NCI-H2171 (cell line): ENCODE data around the gene HILPDA.
A peak's percentile ranks its signal among the peaks of the same experiment; 100 is the strongest.

Experiments
- DNase-seq: peaks from one replicate; lab custom pipeline; 2025; lab: John Stamatoyannopoulos, UW

Gene HILPDA, protein sequence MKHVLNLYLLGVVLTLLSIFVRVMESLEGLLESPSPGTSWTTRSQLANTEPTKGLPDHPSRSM

DNA sequence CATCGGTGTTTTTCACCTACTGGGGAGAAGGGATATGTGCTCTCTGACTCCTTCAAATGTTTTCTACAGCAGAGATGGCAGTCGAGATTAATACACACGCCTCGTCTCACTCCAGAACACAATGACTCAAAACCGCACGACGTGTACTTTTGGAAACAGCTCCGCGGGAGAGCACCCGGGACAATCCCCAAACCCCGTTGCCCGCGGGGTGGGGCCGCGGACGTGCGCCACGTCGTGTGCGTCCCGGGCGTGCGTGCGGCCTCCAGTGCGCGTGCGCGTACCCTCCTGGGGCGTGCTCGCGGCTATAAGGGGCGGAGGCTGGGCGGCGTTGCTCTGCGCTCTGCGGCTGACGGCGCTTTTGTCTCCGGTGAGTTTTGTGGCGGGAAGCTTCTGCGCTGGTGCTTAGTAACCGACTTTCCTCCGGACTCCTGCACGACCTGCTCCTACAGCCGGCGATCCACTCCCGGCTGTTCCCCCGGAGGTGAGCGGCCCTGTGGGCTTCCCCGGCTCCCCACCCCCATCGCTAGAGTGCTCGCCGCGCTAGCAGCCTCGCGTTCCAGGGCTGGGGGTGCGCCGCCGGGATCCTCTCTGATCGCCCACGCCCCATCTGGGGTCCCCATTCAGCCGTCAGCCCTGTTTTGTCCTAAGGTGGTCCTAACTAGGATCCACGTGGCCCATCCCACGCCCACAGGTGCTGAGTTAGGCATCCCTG lies at the start of gene HILPDA:
Gene HILPDA (plus strand): TSS at position 336 of the 712 bp plus-strand sequence. CDS start 1,391 bp downstream, outside the sequence.
- peak; percentile 88 for DNase-seq

DNA sequence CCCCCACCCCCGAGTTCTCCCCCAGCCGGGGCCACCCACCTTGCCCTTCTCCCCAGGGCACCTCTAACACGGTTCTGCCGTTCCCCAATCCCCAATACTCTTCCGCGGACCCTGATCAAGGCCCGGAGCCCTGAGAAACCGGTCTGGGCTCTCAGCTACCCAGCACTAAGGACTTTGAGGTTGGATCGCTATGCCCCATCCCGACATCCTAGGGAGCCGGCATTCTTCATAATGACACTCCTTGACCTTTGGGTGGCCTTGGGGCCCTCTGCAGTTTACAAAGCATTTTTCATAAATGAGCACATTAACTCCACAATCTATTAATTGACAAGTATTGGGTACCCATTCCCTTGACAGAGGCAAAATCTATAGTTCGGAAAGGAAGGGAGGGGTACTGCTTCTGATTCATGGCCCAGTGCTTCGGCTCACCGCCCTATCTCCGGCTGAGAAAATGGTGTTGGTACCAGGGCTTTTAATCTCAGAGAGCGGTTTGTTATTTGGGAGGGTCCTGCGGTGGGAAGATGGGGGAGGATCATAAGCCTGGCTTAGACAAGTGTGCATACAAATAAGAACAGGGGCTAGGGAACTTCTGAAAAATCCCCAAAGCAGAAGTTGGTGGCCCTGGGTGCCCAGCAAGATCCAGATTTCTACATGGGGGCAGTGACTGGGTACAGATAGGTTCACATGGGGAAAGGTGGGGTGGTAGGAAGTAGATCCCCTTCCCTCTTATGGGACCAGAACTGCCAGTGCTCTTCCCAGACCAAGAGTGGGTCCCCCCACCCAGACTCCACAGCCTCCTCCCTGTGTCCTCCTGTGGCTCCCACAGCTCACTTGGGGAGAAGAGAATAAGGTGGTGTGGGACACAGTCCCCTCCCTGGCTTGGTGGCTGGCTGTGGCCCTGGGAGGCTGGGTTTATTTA lies 49.1 kb upstream of the HILPDA start:
- DNase-seq = no peak

DNA sequence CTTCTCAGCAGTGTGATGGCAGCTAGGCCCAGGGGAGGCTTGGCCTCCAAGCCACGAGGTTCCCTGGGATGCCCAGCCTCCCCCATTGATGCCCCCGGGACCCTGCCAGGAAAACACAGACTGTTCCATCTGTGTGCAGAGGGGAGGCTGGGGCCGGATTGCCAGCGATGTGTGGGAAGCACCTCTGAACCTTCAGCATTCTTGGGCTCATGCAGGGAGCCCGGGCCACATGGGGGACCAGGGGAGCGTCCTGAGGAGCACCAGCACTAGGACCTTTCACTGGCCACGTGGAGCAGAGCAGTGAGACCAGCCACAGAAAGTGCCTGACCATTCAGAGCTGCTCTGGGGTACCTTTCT lies 48.5 kb upstream of the HILPDA start:
- no peak for DNase-seq

DNA sequence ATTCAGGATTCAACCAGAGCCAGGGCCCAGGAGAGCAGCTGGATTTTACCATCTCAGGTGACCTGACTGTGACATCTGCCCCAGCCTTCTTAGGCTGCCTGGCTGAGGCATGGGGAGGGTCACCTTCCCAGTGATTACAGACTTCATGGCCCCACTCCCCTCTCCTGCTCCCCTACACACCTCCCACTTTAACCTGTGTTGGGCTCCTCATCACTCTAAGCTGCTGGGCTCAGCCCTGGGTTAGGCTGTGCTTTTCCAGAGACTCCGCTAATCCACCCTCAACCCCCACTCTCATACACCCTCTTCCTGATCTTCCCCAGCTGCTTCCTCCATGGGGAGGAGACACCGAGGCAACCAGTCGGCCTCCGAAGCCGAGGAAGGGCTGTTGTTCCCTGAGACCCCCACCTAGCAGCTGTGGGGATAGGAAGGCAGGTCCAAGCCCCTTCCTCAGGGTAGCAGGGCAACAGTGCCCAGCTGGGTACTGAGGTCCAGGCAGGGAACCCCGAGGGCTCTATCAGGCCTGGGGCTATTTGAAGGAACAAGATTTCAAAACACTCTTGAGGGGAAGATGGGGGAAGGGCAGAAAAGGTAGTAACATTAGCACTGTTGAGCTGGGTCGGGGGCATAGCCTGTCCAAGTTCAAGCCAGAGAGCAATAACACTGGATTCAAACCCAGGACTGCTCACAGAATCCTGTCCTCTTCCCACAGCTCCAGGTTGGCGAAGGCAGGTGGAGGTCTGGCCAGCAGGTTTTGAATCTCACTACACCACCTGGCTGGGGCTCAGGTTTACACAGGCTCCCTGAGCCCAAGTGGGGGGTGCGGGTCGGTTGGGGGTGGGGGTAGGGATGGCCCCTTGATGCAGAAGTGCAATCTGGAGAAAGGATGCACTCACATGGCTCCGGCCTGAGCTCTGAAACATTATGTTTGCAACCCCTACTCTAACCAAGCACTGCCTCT lies 47.6 kb upstream of the HILPDA start:
- peak; percentile 55 for DNase-seq

DNA sequence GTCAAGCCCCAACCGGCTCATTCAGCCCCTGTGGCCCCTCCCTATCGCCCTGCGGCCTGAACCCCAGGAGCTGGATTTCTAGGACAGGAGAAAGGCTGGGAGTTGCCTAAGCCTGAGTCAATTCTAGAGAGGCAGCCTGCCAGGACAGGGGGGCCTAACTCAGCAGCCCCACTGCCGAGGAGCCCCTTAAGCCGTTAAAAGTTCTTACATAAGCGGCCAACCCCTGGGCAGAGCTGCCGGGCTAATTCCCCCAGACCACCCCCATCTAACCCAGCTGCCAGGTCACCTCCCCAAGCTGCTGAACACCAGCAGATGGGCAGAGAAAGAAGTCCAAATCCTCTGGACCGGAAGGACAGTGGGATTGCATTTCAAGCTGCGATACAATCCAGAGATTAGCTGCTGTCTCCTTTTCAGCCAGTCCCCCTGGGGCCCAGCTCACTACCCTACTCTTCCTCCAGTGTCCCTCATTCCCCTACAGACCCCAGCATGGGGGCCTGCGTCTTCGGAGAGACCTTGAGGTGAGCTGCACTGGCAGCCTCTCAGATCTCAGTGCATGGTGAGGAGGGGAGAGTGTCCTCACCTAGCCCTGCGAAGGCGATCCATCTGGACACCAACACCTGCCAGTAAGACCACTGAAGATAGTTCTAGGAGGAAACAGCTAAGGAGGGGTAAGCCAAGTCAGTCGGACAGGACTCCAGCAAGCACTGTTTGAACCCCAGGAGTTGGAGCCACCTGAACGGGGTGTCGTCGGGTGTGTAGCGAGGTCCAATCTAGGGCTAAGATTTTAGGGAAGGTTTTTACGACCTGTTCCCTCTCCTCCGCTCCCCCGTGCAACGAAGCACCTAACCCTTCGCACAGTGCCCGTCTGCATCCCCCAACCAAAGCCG lies 46.7 kb upstream of the HILPDA start:
- DNase-seq = no peak

DNA sequence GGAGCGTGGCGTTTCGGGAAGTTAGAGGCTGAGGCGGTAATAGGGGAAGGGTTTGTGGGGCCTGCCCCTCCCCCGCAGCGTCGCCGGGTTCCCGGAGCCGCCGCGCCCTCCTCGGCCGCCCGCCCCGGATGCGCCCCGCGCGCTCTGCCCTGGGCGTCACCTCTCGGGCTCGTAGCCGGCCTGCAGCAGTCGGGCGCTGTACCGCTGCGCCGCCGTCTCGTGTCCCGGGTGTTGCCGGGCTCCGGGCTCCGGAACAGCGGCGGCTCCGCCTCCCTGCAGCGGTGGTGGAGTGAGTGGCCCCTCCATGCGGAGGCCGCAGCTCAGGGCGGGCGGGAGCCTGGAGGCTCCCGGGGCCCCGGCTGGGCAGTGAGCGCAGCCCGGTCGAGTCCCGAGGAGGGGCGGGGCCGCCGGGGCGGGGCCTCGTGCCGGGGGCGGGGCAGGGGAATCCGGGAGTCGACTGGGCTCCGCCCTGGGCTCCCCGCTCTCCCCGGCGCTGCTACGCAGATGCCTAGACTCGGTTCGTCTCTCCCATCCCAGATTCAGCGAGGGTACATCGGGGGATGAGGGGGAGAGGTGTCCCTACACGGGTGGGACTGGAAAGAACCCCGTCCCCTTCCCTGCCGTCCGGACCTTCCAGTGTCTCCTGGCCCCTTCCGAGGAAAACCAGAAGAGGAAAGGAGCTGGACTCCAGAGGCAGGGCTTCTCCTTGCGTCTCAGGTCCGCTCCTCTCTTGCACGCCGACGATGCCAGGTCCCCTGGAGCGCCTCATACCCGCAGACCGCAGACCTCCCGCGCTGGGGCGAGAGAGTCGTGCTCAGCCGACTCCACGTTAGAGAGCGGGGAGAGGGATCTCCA lies 45.9 kb upstream of the HILPDA start, which contains the start of gene IMPDH1:
Gene IMPDH1 (minus strand): TSS at position 387 of the 855 bp plus-strand sequence. CDS start 81 bp downstream, at position 306.
- DNase-seq = peak; percentile 65

DNA sequence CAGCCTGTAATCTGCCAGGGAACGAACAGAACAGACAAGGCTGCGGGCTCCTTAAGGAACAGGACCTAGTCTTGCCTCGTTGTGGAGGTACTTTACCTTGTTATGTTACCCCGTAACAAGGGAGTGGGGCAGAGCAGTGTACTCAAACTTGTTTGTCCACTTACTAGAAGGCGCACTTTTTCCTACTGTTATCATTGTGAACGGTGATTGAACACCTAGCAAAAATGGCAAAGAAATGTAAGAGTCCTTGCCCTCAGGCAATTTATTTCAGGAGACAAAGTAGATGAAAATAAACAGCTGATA lies 45.3 kb upstream of the HILPDA start:
- no peak for DNase-seq

DNA sequence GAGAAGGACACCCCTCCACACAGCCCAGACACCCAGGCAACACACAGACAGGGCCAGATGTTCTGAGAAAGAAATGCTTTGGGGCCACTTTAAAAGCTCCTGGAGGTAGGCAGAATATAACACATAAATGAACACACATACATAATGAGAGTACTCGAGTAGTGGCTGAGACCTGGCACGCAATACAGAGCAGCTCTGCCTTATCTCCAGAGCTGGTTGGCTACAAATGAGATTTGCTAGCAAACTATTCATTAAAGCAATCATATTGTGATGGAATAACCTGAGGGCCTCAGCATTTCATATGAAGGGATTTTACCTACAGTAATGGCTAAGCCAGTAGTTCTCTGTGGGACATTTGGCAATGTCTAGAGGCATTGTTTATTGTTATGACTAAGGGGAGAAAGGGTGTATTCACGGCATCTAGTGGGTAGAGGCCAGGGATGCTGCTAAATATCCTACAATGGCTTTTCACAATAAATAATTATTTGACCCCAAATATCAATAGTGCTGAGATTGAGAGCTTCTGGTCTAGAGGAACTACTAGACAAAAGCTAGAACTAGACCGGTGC lies 40.4 kb upstream of the HILPDA start:
- no peak for DNase-seq

DNA sequence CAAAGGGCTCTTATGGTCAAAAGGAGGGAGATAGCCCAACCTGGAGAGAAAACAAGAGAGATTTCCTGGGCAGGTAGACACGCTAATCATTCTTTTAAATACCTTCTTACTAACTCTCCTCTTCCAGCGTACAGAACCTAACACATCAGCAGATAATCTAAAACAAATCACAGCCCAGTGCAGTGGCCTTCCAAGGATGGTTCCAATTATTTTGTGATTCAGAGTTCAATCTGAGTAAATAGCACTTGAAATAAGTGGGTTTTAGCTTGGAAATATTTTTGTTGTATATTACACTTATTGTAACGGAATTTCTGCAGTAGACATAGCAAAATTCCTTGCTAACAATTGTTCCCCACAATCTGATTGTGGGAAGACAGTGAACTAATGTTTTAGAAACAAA lies 38.6 kb upstream of the HILPDA start:
- no peak for DNase-seq

DNA sequence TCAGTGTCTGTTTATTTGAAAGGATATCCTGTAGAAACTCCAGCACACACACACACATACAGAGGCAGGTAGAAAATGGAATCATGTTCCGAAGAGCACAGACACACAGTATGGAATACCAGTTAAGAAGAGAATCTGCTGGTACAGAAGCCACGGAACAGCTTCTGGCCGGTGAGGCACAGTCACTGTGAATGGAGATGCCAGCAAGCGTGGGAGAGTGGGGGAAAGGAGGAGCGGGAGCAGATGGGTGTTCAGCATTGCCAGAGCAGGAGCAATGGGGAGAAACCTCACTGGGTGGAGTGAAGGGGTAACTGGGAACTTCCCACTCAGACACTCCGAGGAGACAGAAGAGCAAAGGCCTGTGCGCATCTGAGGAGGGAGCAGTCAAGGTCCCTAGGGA lies 36.4 kb upstream of the HILPDA start:
- DNase-seq = no peak

DNA sequence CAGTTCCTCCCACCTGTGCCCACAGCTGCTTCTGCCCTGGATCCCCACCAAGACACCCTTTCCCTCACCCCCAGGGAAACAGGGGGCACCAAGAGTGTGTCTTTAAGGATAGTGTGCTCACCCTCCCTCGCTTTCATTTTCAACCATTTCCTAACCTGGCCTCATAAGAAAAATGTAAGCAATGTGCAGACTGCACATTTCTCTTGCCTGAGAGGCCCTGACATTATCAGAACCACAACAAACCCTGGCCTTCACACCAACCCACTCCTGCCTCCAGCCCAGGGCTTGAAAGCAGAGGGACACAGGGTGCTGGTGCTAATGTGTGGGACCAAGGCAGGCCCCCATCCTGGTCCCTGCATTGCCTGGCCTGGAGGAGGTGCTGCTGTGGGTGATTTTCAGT lies 34.9 kb upstream of the HILPDA start:
- DNase-seq = no peak

DNA sequence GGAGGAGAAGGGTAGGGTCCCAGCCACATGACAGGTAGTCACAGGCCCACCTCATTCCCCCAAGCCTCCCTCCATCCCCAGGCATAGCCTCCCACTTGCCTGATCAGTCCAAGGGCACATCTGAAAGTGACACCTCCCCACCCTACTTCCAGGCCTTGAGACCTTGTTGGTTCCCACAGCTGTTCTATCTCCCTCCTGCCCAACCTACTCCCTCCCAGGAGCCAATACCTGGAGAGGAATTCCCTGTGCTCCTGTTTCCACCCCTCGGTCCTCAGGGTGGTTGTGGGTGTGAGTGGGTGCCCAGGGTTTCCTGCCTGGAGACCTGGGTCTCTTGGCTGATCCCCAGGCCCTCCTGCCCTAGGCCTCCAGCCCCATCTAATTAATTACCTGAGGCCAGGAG lies 34.3 kb upstream of the HILPDA start:
- DNase-seq = no peak

DNA sequence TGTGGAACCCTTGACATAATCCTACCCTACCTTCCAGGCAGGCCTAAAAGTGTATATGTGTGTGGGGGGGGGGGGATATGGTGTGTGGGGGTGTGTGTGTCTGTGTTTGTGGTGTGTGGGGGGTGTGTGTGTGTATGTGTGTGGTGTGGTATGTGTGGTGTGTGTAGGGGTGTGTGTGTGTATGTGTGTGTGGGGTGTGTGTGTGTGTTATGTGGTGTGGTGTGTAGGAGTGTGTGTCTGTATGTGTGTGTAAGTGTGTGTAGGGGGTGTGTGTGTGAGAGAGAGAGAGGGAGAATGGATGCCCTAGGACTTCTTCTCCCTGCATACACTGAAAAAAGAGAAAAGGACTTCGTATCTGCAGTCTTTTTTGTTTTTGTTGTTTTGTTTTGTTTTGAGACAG lies 33.6 kb upstream of the HILPDA start:
- DNase-seq = no peak

DNA sequence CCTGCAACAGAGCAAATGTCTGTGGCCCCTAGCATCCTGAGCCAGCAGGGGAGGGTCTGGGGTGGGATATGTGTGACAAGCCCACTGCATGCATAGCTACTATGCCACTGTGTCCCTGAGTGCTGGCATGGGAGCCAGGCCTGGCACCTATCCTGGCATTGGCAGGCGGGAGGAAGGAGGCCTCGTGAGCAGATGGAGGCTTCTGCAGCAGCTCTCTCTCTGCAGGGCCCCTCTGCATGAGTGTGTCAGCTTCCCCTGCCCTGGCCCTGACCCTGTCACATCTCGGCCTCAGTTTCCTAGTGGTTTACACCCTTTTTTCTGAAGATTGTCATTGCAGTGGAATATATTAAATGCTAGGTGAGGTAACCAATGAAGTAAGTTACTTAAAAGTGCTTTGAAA lies 32.8 kb upstream of the HILPDA start:
- no peak for DNase-seq

DNA sequence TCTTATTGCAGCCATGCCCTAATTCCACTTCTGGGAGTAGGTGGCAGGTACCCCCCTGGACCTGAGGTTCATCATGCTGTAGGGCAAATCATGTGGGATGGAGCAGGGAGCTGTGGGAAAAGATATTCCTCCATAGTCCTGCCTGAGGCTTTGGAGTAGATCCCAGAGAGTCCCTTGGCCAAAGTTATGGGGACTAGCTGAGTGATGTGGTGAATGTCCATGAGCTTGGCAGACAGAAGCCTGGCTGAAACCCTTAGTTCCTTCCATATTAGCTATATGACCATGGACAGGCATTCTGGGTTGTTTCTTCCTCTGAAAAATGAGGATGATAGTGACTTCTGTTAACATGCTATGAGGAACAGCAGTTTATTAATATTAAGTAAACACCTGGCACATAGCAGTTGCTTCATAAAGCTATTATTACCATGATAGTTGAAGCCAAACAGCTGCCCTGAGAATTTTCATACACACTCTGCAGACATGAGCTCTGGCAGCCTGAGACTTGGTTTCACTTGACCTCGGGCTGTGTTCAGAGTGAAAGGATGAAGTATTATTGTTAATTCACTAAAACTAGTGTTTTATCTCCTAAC lies 30.9 kb upstream of the HILPDA start:
- no peak for DNase-seq

DNA sequence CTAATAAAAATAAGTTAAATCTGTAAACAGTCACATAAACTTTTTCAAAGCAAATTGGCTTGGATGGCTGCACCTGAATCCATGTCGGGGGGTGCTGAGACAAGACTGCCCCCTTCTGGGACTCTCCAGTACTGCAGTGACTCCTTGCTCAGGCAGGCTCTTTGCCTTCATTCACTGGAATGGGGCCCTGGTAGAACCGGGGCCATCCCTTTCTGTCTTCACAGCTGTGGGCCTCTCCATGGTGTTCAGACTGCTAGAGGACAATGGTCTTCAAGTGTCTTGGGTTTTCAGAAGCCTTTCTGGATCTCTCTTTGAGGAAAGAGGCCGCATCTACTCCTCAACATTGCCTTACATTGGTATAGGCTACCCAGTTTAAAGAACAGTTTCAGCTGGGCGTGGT lies 29.8 kb upstream of the HILPDA start:
- no peak for DNase-seq

DNA sequence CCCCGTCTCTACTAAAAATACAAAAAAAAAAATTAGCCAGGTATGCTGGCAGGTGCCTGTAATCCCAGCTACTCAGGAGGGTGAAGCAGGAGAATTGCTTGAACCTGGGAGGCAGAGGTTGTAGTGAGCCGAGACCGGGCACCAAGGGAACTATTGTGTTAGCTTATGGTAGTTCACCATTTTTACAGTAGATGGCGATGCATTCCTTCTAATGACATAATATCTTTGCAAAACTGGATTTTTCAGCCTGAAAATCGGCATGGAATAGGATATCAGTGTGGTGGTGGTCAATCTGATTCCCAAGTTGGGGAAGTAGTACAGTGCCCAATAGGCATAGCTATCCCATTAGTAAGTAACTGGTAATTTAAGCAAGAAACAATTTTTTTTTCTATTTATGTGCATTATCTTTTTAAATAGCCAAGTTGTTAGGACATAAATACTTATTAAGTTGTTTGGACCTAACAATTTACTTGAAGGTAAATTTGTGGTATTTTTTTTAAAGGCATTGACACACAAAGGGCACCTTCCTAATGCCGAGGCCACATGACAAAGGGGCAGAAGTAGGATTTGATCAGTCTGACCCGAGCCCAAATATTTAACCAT lies 28.3 kb upstream of the HILPDA start:
- peak; percentile 43 for DNase-seq

DNA sequence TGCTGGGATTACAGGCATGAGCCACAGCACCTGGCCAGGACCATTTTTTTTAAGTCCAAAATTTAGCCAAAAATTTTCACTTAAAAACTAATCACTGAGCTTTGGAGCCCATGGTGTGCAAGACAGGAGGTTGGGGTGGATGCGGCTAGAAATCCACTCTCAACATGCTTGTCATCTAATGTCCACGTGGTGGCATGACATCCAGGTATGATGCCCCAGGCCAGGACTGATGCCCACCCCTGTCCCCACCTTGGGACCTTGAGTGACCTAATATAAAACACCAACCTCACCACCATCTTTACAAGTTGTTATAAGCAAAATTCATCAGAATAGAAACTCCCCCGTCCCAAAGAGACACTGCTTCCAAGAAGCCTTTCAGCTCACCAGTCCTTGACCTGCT lies 25.5 kb upstream of the HILPDA start:
- no peak for DNase-seq

DNA sequence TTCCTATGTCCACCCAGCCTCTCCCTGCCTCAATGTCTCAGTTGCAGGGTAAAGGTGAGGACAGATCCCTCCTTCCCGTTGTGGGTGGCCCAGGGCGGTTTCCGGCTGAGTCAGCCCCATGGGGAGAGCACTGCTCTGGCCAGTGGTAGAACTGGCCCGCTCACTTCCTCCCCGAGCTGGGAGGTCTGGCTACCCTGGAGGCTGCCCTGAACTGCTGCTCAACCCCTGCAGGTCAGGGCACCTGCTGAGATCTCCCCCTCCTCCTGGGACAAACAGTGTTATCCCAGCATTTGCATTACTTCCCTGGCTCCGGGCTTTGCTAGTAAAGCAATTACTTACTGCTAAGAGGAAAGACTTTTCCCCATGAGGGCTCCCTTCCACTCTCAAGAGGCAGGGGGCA lies 24.5 kb upstream of the HILPDA start:
- no peak for DNase-seq
